Retinal pigment epithelial cell (primary cell): ENCODE results near the gene C10orf71.

Source experiments
- DNase-seq: peaks from one replicate; pipeline ENCODE4 v3.0.0-alpha.2; 2010; ENCODE audit warnings: low read depth
- H3K4me3 ChIP-seq: 2 replicates; pipeline ENCODE4 v1.5.1; 2011; ENCODE audit warnings: mild to moderate bottlenecking, low read length, control low read depth, moderate library complexity
- TF ChIP-seq, protein P1 (sequence below): conservative IDR thresholded peaks from 2 replicates; pipeline ENCODE4 v1.5.1; 2011; ENCODE audit warnings: low read depth, low read length, control low read depth, inconsistent platforms

The C10orf71 gene

DNA sequence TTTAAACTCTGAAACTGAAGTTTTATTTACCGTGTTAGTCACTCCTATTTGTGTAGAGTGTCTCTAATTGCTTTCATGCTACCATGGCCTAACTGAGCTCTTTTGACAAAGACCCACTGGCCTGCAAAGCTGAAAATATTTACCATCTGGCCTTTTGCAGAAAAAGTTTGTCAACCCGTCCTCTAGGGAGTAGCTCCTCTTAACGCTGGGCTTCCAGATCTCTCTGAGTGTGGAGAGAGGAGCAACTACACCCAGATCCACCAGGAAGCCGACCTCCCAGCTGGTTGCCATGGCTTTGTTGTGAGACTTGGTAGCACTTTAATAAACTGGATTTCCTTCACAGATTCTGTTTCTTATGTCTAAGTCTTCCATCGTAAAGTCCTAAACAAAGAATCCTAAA is 4.2 kb upstream of the C10orf71 start:
- TF ChIP-seq, protein P1, sequence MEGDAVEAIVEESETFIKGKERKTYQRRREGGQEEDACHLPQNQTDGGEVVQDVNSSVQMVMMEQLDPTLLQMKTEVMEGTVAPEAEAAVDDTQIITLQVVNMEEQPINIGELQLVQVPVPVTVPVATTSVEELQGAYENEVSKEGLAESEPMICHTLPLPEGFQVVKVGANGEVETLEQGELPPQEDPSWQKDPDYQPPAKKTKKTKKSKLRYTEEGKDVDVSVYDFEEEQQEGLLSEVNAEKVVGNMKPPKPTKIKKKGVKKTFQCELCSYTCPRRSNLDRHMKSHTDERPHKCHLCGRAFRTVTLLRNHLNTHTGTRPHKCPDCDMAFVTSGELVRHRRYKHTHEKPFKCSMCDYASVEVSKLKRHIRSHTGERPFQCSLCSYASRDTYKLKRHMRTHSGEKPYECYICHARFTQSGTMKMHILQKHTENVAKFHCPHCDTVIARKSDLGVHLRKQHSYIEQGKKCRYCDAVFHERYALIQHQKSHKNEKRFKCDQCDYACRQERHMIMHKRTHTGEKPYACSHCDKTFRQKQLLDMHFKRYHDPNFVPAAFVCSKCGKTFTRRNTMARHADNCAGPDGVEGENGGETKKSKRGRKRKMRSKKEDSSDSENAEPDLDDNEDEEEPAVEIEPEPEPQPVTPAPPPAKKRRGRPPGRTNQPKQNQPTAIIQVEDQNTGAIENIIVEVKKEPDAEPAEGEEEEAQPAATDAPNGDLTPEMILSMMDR: no peak
- no peak overlapping the region for H3K4me3 ChIP-seq

DNA sequence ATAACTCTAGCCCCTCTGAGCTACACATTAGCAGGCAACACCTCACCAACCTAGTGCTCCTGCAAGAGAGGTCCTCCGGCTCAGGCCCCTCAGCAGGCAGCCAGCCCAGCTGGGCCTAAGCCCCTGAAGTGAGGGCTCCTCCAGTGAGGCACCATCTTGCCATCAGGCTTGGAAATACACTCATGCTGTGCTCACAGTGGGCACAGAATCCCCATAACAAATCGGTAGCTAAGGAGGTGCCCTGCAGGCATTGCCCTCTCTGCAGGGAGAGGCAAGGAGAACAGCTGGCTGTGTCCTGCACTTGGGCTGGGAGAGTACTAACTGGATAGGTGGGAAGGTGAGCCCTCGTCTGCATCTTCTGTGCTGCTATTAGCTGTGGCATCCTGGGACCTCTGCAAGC is 3.7 kb upstream of the C10orf71 start:
- H3K4me3 ChIP-seq: no peak overlapping the region
- DNase-seq: no peak
- TF ChIP-seq, protein P1: no peak

More for the DNA sequence above, 4.2 kb upstream of the C10orf71 start:
- DNase-seq: no peak

DNA sequence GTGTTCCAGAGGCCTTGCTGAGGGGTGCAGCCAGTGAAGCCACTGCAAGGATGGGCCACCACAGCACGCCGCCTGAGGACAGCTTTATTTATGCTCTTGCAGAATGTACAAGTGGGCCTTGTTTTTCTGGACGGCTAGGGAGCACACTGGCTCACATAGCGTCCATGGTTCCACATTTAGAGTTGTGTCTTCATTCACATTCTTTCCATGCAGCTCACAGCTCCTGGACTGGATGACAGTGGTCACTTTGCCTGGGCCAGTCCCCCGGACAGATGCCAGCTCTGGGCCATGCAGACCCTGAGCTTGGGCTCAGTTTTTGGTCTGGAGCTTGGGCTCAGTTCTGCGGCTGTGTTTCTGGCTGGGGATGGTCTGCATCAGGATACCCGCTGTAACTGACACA is 2.6 kb upstream of the C10orf71 start:
- DNase-seq: no peak
- TF ChIP-seq, protein P1: no peak
- H3K4me3 ChIP-seq: no peak overlapping the region

DNA sequence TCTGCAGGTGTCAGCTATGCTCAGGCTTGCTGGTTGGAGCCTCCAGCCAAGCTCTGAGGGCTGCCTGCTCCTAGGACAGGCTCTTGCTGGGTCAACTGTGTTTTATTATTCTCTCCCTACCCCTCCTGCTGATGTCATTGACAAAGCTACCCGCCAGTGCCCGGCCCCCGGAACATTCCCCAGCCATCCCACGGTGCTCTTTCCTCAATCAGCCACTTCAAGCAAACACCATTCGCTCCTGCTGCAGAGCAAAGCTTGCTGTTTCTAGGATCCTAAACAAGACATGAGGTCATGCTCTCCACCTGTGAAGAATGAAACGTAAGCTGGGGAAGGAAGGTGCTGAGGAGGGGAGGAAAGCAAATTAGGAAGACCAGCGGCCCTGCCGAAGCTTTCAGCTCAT is 2.1 kb upstream of the C10orf71 start:
- no peak overlapping the region for H3K4me3 ChIP-seq
- TF ChIP-seq, protein P1: no peak
- DNase-seq: no peak

DNA sequence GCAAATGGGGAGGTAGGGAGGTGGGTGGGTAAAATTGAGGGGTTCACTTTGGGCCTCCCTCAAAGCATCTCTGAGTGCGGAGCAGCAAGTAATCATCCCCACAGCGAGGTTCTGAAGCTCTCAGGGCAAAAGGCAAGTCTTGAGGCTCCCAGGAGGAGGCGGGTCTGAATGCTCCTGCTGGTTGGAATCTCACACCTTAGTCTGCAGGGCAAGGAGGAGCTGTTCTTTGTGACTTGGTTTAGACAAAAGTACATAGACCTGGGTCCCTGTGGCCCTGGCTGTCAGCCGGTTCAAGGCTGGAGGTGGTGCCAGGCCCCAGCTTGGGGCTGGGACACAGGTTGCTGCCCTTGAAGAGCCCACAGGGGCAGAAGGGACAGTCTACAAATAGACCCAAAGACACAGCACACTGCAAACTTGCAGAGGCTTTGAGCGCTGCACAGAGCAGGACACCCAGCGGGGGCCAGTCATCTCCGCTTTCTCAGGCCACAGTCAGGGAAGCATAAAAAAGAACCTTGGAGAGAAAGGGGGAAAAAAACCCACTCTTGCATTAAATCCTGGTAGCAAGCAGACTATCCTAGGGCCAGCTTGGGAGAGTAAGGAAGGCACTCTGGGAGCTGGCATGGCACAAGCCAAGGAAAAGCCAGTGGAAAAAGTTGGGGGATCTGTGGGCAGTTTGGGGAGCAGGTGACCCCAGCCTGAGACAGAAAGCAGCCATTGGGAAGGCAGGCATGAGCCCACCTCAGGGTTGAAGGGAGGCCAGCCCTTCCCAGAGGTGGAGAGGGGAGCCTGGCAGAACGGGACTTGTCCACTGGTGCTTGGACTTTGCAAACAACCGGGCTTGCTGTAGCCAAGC is 926 bp upstream of the C10orf71 start:
- no peak for DNase-seq
- TF ChIP-seq, protein P1: no peak
- no peak overlapping the region for H3K4me3 ChIP-seq

DNA sequence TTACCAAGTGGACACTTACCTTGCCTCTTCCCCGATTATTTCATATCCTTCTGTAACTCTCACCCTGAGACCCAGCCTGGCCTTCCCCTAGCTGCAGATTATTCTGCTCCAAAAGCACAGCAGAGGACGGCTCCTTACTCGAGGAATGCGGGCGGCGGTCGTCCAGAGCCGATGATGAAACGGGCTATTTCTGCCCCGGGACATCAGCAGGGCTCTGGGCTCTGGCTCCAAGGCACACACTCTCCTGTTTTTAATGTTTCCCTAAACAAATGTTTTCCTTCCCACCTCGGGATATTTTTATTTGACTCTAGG is 343 bp upstream of the C10orf71 start:
- TF ChIP-seq, protein P1: no peak
- H3K4me3 ChIP-seq: no peak overlapping the region
- no peak for DNase-seq

DNA sequence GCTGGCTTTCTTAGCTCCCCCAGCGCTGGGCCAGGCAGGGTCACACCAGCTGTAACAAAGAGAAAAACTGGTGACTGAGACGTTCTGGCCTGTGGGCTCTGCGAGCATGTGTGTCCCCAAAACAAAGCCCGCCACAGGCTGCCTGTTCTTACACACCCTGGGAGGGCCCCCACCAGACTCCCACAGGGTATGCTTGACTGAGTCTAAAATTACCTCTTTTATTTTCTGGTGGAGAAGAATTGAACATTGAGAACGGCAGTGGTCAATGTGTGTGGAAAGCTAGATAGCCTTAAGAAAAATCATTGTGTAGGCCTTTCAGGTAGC is 808 bp downstream of the C10orf71 start:
- H3K4me3 ChIP-seq: no peak overlapping the region
- TF ChIP-seq, protein P1: no peak
- DNase-seq: no peak
